ENCODE data around the gene LSM7.

Gene LSM7

GRCh38 chr19:2328401-2329148, at the start of gene LSM7, which contains the start of gene SPPL2B:
Gene LSM7 (minus strand): TSS chr19:2328586. CDS start chr19:2328566, 20 bp downstream.
Gene SPPL2B (plus strand): TSS chr19:2328684. CDS start chr19:2328710, 26 bp downstream.
- FAIRE-seq (no peak), DNase-seq (ENCODE audit: insufficient read length, low spot score) (peak; percentile 99)
- TF ChIP-seq, protein P1, sequence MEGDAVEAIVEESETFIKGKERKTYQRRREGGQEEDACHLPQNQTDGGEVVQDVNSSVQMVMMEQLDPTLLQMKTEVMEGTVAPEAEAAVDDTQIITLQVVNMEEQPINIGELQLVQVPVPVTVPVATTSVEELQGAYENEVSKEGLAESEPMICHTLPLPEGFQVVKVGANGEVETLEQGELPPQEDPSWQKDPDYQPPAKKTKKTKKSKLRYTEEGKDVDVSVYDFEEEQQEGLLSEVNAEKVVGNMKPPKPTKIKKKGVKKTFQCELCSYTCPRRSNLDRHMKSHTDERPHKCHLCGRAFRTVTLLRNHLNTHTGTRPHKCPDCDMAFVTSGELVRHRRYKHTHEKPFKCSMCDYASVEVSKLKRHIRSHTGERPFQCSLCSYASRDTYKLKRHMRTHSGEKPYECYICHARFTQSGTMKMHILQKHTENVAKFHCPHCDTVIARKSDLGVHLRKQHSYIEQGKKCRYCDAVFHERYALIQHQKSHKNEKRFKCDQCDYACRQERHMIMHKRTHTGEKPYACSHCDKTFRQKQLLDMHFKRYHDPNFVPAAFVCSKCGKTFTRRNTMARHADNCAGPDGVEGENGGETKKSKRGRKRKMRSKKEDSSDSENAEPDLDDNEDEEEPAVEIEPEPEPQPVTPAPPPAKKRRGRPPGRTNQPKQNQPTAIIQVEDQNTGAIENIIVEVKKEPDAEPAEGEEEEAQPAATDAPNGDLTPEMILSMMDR (IDR thresholded peaks at IDR 0.05; ENCODE audit: insufficient read depth, missing control alignments) = no peak

GRCh38 chr19:2376784-2377519, 48.6 kb upstream of the LSM7 start:
- no peak for DNase-seq (ENCODE audit: insufficient read length, low spot score)
- TF ChIP-seq, protein P1 (IDR thresholded peaks at IDR 0.05; ENCODE audit: insufficient read depth, missing control alignments) = no peak
- FAIRE-seq = no peak

- FAIRE-seq = no peak
- no peak for DNase-seq (ENCODE audit: insufficient read length, low spot score)
- TF ChIP-seq, protein P1 (IDR thresholded peaks at IDR 0.05; ENCODE audit: insufficient read depth, missing control alignments) = no peak
Measured at GRCh38 chr19:2375353-2376121, 47.2 kb upstream of the LSM7 start.

- FAIRE-seq (no peak), DNase-seq (ENCODE audit: insufficient read length, low spot score) (no peak)
- TF ChIP-seq, protein P1 (IDR thresholded peaks at IDR 0.05; ENCODE audit: insufficient read depth, missing control alignments) = no peak
Measured at GRCh38 chr19:2374808-2375207, 46.4 kb upstream of the LSM7 start.

DNA sequence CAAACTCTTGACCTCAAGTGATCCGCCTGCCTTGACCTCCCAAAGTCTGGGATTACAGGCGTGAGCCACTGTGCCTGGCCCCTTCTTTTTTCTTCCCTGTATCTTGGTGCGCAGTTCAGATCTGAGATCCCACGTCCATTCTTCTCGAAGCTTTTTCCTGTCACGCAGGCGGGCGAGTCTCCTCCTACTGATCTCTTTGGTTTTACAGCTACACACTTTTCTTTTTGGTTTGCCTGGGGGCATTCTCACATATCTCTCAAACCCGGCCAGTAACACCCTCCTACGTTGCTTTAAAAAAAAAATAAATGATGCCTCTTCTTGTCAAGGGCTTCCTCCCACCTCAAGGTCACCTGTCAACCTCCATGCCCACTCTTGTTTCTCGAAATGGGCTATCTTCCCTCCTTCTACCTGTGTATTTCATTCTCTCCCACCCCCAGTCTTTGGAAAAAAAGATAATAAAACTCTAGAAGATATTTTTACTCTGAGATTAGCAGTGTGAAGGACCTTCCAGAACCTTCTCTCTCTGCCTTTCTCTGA, 43.8 kb upstream of the LSM7 start:
- no peak for DNase-seq (ENCODE audit: insufficient read length, low spot score)
- TF ChIP-seq, protein P1 (IDR thresholded peaks at IDR 0.05; ENCODE audit: insufficient read depth, missing control alignments) = no peak
- FAIRE-seq = no peak

DNA sequence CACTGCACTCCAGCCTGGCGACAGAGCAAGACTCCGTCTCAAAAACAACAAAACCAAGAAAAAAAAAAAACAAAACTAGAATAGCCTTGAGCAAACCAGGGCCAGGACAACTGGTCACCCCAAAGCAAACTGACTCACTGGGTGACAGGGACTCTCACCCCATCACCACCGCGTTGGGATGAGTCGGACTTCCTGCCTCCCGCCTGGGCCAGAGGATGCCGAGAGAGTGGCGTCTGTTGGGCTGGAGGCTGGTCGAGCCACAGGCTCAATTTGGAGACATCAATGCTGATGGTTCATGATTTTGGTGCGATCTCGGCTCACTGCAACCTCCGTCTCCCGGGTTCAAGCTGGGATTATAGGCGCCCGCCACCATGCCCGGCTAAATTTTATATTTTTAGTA, 43.3 kb upstream of the LSM7 start:
- DNase-seq (ENCODE audit: insufficient read length, low spot score) (no peak), FAIRE-seq (no peak)
- TF ChIP-seq, protein P1 (IDR thresholded peaks at IDR 0.05; ENCODE audit: insufficient read depth, missing control alignments) = no peak

Data from D721Med (cell line).